HG03565 (cell line): ENCODE results near the gene REC8.
"Not testable (repeated sequence)": the region's sequence is repeated elsewhere in the genome, so short reads cannot be mapped to it uniquely, and the experiment has no call there.

Source experiments
- ATAC-seq: cut with Tn5 transposase; IDR thresholded peaks from one replicate; pipeline ENCODE4 v1.9.1; 2021; ENCODE audit warnings: mild to moderate bottlenecking, moderate library complexity; ENCODE audit not compliant: unreplicated experiment

REC8 gene

GRCh38 chr14:24197056-24197450 lies 25.2 kb downstream of the REC8 start:
- ATAC-seq, result no peak

GRCh38 chr14:24198814-24199524 lies 27.1 kb downstream of the REC8 start:
- ATAC-seq, result no peak

GRCh38 chr14:24202538-24202937 lies 30.7 kb downstream of the REC8 start:
- not testable (repeated sequence) for ATAC-seq

GRCh38 chr14:24203249-24203886 lies 31.5 kb downstream of the REC8 start:
- ATAC-seq, result not testable (repeated sequence)

- ATAC-seq, result no peak
Measured at GRCh38 chr14:24204163-24205146, 32.6 kb downstream of the REC8 start.

GRCh38 chr14:24206260-24207103 lies 34.6 kb downstream of the REC8 start:
- no peak for ATAC-seq

GRCh38 chr14:24207104-24207551 lies 35.2 kb downstream of the REC8 start:
- no peak for ATAC-seq

- ATAC-seq, result no peak
Measured at GRCh38 chr14:24207625-24208024, 35.7 kb downstream of the REC8 start.

- ATAC-seq, result no peak
Measured at GRCh38 chr14:24211311-24211710, 39.4 kb downstream of the REC8 start.

GRCh38 chr14:24212924-24213865 lies 41.3 kb downstream of the REC8 start, which contains the start of gene CHMP4A:
CHMP4A (minus strand) TSS chr14:24213488; CDS start chr14:24213439, 49 bp downstream.
- ATAC-seq, result peak; percentile 73

- no peak for ATAC-seq
Measured at GRCh38 chr14:24213866-24214662, 42.2 kb downstream of the REC8 start.

- peak; percentile 53 for ATAC-seq
Measured at GRCh38 chr14:24215495-24216344, 43.8 kb downstream of the REC8 start, which contains the start of gene MDP1. MDP1 (minus strand) TSS chr14:24216066; CDS start chr14:24215955, 111 bp downstream.

GRCh38 chr14:24216345-24216699 lies 44.4 kb downstream of the REC8 start:
- no peak for ATAC-seq

GRCh38 chr14:24216876-24217275 lies 45.0 kb downstream of the REC8 start:
- not testable (repeated sequence) for ATAC-seq

- ATAC-seq, result no peak
Measured at GRCh38 chr14:24219080-24219479, 47.2 kb downstream of the REC8 start.

GRCh38 chr14:24219521-24219920 lies 47.6 kb downstream of the REC8 start:
- ATAC-seq, result no peak

GRCh38 chr14:24222987-24223386 lies 51.1 kb downstream of the REC8 start:
- ATAC-seq, result not testable (repeated sequence)
